Neural cell (in vitro differentiated cells): Measurements from ENCODE around the gene CYP4Z1. TPM values are rescaled to one million over a fixed set of nuclear protein-coding genes. Genes with fewer than 3 reads are reported as not detected.

ENCODE experiments used
- H2AFZ ChIP-seq: fragments of 200-600, 300-800 bp; sonication (generic), shearing (Covaris generic); 2 replicates; pipeline ENCODE4 v1.6.0; 2014; ENCODE audit warnings: low read depth, mild to moderate bottlenecking, antibody characterized with exemption, low read length, moderate library complexity
- H3F3A ChIP-seq: fragments of 200-600 bp; shearing (Covaris generic); 2 replicates; pipeline ENCODE4 v1.6.1; 2016; ENCODE audit warnings: mild to moderate bottlenecking, moderate library complexity, mixed read lengths, antibody characterized with exemption, low read length; ENCODE audit not compliant: insufficient read depth, poor library complexity, severe bottlenecking
- H3K27ac ChIP-seq: fragments of 200-600, 300-800 bp; sonication (generic), shearing (Covaris generic); 2 replicates; pipeline ENCODE4 v1.5.1; 2014; ENCODE audit warnings: mild to moderate bottlenecking, low read length, moderate library complexity
- H3K27me3 ChIP-seq: fragments of 300-800, 200-600 bp; sonication (generic), shearing (Covaris generic); 2 replicates; pipeline ENCODE4 v1.6.0; 2014; ENCODE audit warnings: mild to moderate bottlenecking, low read depth, low read length, moderate library complexity; ENCODE audit not compliant: insufficient read depth
- H3K36me3 ChIP-seq: fragments of 300-800, 200-600 bp; sonication (generic), shearing (Covaris generic); 2 replicates; pipeline ENCODE4 v1.5.1; 2014; ENCODE audit warnings: mild to moderate bottlenecking, antibody characterized with exemption, low read length, moderate library complexity; ENCODE audit not compliant: insufficient read depth
- H3K4me2 ChIP-seq: fragments of 300-800, 200-600 bp; sonication (generic), shearing (Covaris generic); 2 replicates; pipeline ENCODE4 v1.6.0; 2014; ENCODE audit warnings: mild to moderate bottlenecking, low read length
- H3K4me3 ChIP-seq: fragments of 300-800, 200-600 bp; sonication (generic), shearing (Covaris generic); 2 replicates; pipeline ENCODE4 v1.5.1; 2014; ENCODE audit warnings: mild to moderate bottlenecking, low read length, moderate library complexity
- H3K79me2 ChIP-seq: fragments of 200-600 bp; shearing (Covaris generic); replicated peaks from 2 replicates; pipeline ENCODE4 v1.6.0; 2014; ENCODE audit warnings: mild to moderate bottlenecking, low read length, moderate library complexity; ENCODE audit not compliant: insufficient read depth
- H3K9ac ChIP-seq: fragments of 300-800, 200-600 bp; sonication (generic), shearing (Covaris generic); 2 replicates; pipeline ENCODE4 v1.6.1; 2016; ENCODE audit warnings: mild to moderate bottlenecking, low read length, mixed read lengths
- H3K9me2 ChIP-seq: fragments of 200-600 bp; shearing (Covaris generic); 2 replicates; pipeline ENCODE4 v1.6.1; 2016; ENCODE audit warnings: mild to moderate bottlenecking, low read length, mixed read lengths; ENCODE audit not compliant: insufficient read depth
- H3K9me3 ChIP-seq: fragments of 200-600, 300-800 bp; sonication (generic), shearing (Covaris generic); 2 replicates; pipeline ENCODE4 v1.6.1; 2016; ENCODE audit warnings: mild to moderate bottlenecking, mixed run types, low read length, moderate library complexity, mixed read lengths
- H4K20me1 ChIP-seq: fragments of 200-600 bp; shearing (Covaris generic); 2 replicates; pipeline ENCODE4 v1.6.1; 2016; ENCODE audit warnings: mild to moderate bottlenecking, mixed run types; ENCODE audit not compliant: insufficient read depth
- EP300 ChIP-seq: fragments of 450-650 bp; conservative IDR thresholded peaks from 2 replicates; pipeline ENCODE4 v1.6.1; 2014; ENCODE audit warnings: antibody characterized with exemption, mild to moderate bottlenecking, moderate library complexity; ENCODE audit not compliant: poor library complexity, severe bottlenecking
- EZH2 ChIP-seq: fragments of 200-600, 300-800 bp; shearing (Covaris generic), sonication (generic); IDR thresholded peaks from 2 replicates; pipeline ENCODE4 v1.6.1; 2014; ENCODE audit warnings: antibody characterized with exemption, low read length, borderline replicate concordance, mild to moderate bottlenecking; ENCODE audit not compliant: insufficient read depth, poor library complexity, severe bottlenecking
- MXI1 ChIP-seq: fragments of 450-650 bp; conservative IDR thresholded peaks from 2 replicates; pipeline ENCODE4 v1.6.1; 2014; ENCODE audit warnings: antibody characterized with exemption, mild to moderate bottlenecking; ENCODE audit not compliant: poor library complexity, severe bottlenecking
- POLR2AphosphoS5 ChIP-seq: IDR thresholded peaks from 2 replicates; pipeline ENCODE4 v1.6.1; 2012
- RAD21 ChIP-seq: fragments of 450-650 bp; conservative IDR thresholded peaks from 2 replicates; pipeline ENCODE4 v1.6.1; 2014; ENCODE audit warnings: antibody characterized with exemption, mild to moderate bottlenecking, moderate library complexity
- SMC3 ChIP-seq: fragments of 450-650 bp; conservative IDR thresholded peaks from 2 replicates; pipeline ENCODE4 v1.6.1; 2014; ENCODE audit warnings: antibody characterized with exemption, mild to moderate bottlenecking, moderate library complexity; ENCODE audit not compliant: poor library complexity
- TAF1 ChIP-seq: IDR thresholded peaks from 2 replicates; pipeline ENCODE4 v1.6.1; 2012; ENCODE audit warnings: low read depth
- polyA minus RNA-seq: library from RNA; depleted of rRNA, polyadenylated mRNA; stranded (reverse); fragments of >200 nt; gene quantifications from 2 replicates; pipeline ENCODE4 v1.2.3, GENCODE V29; 2014
- polyA plus RNA-seq: library from polyadenylated mRNA; depleted of rRNA; stranded (reverse); fragments of >200 nt; gene quantifications from 2 replicates; pipeline ENCODE4 v1.2.3, GENCODE V29; 2014
- TF ChIP-seq, protein P1 (sequence below): fragments of 450-650 bp; IDR thresholded peaks from 2 replicates; pipeline ENCODE4 v1.5.1; 2014; ENCODE audit warnings: antibody characterized with exemption, mild to moderate bottlenecking, moderate library complexity; ENCODE audit not compliant: poor library complexity, severe bottlenecking
- TF ChIP-seq, protein P2 (sequence below): IDR thresholded peaks from 2 replicates; pipeline ENCODE4 v1.6.1; 2012; ENCODE audit warnings: borderline replicate concordance

The CYP4Z1 gene, protein sequence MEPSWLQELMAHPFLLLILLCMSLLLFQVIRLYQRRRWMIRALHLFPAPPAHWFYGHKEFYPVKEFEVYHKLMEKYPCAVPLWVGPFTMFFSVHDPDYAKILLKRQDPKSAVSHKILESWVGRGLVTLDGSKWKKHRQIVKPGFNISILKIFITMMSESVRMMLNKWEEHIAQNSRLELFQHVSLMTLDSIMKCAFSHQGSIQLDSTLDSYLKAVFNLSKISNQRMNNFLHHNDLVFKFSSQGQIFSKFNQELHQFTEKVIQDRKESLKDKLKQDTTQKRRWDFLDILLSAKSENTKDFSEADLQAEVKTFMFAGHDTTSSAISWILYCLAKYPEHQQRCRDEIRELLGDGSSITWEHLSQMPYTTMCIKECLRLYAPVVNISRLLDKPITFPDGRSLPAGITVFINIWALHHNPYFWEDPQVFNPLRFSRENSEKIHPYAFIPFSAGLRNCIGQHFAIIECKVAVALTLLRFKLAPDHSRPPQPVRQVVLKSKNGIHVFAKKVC
- polyA plus RNA-seq (0.51 TPM in 1 of 2 replicates, not detected in the other), polyA minus RNA-seq (0.58 TPM in 1 of 2 replicates, not detected in the other)

DNA sequence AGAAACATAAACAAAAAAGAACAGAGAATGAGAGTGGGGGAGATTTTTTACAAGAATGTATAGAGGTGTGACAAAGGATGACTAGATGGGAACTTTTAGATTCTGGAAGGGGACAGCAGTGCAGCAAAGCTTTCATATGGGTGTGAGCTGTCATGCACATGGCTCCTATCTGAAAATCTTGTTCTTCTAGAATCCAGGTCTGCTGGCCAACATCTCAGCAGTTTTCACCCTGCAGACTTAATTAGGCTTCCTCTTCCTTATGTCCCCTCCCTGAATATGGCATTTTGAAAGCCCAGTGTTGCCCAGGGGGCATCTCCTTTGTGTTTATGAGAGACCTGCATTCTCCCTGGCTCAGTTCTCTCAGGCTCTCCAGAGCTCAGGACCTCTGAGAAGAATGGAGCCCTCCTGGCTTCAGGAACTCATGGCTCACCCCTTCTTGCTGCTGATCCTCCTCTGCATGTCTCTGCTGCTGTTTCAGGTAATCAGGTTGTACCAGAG is at the start of gene CYP4Z1:
Gene CYP4Z1, plus strand, starts transcription at position 135 of the 498 bp plus-strand sequence. Its CDS starts 260 bp downstream, at position 395.
- no peaks in the 10 kb centered on the region for H3K27me3 ChIP-seq
- H4K20me1 ChIP-seq: no peaks in the 10 kb centered on the region
- H3K4me2 ChIP-seq: no peak within 1 kb of the TSS
- no peaks in the 10 kb centered on the region for H3F3A ChIP-seq
- no peaks in the 10 kb centered on the region for H3K9me2 ChIP-seq
- no peak within 1 kb of the TSS for H3K4me3 ChIP-seq
- no peaks in the 10 kb centered on the region for H3K79me2 ChIP-seq
- H3K36me3 ChIP-seq: no peaks in the 10 kb centered on the region
- no peak within 1 kb of the TSS for H3K27ac ChIP-seq
- H2AFZ ChIP-seq: no peak within 1 kb of the TSS
- TF ChIP-seq TAF1: no peak
- TF ChIP-seq EP300: no peak
- TF ChIP-seq RAD21: no peak
- no peak for TF ChIP-seq EZH2
- no peak for TF ChIP-seq MXI1
- TF ChIP-seq, protein P1, sequence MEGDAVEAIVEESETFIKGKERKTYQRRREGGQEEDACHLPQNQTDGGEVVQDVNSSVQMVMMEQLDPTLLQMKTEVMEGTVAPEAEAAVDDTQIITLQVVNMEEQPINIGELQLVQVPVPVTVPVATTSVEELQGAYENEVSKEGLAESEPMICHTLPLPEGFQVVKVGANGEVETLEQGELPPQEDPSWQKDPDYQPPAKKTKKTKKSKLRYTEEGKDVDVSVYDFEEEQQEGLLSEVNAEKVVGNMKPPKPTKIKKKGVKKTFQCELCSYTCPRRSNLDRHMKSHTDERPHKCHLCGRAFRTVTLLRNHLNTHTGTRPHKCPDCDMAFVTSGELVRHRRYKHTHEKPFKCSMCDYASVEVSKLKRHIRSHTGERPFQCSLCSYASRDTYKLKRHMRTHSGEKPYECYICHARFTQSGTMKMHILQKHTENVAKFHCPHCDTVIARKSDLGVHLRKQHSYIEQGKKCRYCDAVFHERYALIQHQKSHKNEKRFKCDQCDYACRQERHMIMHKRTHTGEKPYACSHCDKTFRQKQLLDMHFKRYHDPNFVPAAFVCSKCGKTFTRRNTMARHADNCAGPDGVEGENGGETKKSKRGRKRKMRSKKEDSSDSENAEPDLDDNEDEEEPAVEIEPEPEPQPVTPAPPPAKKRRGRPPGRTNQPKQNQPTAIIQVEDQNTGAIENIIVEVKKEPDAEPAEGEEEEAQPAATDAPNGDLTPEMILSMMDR: no peak
- no peak for TF ChIP-seq SMC3
- TF ChIP-seq, protein P2, sequence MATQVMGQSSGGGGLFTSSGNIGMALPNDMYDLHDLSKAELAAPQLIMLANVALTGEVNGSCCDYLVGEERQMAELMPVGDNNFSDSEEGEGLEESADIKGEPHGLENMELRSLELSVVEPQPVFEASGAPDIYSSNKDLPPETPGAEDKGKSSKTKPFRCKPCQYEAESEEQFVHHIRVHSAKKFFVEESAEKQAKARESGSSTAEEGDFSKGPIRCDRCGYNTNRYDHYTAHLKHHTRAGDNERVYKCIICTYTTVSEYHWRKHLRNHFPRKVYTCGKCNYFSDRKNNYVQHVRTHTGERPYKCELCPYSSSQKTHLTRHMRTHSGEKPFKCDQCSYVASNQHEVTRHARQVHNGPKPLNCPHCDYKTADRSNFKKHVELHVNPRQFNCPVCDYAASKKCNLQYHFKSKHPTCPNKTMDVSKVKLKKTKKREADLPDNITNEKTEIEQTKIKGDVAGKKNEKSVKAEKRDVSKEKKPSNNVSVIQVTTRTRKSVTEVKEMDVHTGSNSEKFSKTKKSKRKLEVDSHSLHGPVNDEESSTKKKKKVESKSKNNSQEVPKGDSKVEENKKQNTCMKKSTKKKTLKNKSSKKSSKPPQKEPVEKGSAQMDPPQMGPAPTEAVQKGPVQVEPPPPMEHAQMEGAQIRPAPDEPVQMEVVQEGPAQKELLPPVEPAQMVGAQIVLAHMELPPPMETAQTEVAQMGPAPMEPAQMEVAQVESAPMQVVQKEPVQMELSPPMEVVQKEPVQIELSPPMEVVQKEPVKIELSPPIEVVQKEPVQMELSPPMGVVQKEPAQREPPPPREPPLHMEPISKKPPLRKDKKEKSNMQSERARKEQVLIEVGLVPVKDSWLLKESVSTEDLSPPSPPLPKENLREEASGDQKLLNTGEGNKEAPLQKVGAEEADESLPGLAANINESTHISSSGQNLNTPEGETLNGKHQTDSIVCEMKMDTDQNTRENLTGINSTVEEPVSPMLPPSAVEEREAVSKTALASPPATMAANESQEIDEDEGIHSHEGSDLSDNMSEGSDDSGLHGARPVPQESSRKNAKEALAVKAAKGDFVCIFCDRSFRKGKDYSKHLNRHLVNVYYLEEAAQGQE: no peak
- no peak for TF ChIP-seq POLR2AphosphoS5
- H3K9me3 ChIP-seq: no peaks in the 10 kb centered on the region
- no peak within 1 kb of the TSS for H3K9ac ChIP-seq

DNA sequence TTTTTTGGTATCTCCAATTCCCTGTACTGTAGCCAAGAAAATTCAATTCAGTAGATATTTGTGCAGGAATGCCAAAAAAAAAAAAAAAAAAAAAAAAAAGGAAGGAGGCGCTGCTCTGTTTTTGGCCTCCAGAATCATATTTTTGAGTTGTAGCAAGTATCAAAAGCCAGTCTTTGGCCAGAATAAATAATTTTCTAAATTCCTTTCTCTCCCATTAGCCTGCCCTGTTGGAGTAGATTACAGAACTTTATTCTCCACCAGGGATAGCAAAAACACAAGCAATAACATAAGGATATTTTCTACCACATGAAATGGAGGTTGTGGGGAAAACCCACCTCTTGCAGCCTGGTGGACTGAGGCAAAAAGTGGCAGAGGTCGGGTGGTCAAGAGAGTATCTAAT is 46.0 kb upstream of the CYP4Z1 start:
- no peaks in the 10 kb centered on the region for H3K9me3 ChIP-seq
- no peaks in the 10 kb centered on the region for H3K27me3 ChIP-seq
- H3K79me2 ChIP-seq: no peaks in the 10 kb centered on the region
- H3K9ac ChIP-seq: no peak overlapping the region
- H3K4me3 ChIP-seq: no peak overlapping the region
- no peaks in the 10 kb centered on the region for H4K20me1 ChIP-seq
- no peak overlapping the region for H2AFZ ChIP-seq
- H3F3A ChIP-seq: peaks cover 3% of the 10 kb centered on the region
- H3K36me3 ChIP-seq: no peaks in the 10 kb centered on the region
- TF ChIP-seq EZH2: no peak
- no peak for TF ChIP-seq RAD21
- no peaks in the 10 kb centered on the region for H3K9me2 ChIP-seq
- H3K4me2 ChIP-seq: no peak overlapping the region
- no peak overlapping the region for H3K27ac ChIP-seq
